ENCODE results near the gene ERICH4.
"Not testable (repeated sequence)": the region's sequence is repeated elsewhere in the genome, so short reads cannot be mapped to it uniquely, and the experiment has no call there.

Gene ERICH4

GRCh38 chr19:41480336-41480735 is 37.4 kb downstream of the ERICH4 start:
- no peak for DNase-seq

- no peak for DNase-seq
These were observed 41.9 kb downstream of the ERICH4 start for GRCh38 chr19:41484822-41485221.

- DNase-seq: not testable (repeated sequence)
These were observed 44.0 kb downstream of the ERICH4 start for GRCh38 chr19:41486953-41487352.

- no peak for DNase-seq
These were observed 49.9 kb downstream of the ERICH4 start for GRCh38 chr19:41492843-41493242.
